ENCODE results near the gene ASXL3. TPM values are rescaled to one million over a fixed set of nuclear protein-coding genes. Genes with fewer than 3 reads are reported as not detected.

ASXL3 gene
- total RNA-seq, 1 donor = 0.54 TPM

GRCh38 chr18:33571998-33572787 is 5.8 kb upstream of the ASXL3 start:
- DNase-seq (ENCODE audit: low read depth) = no peak
- no peak overlapping the region for H3K4me3 ChIP-seq (ENCODE audit: low read depth, low read length)
- no peak for TF ChIP-seq CTCF (IDR thresholded peaks at IDR 0.05; ENCODE audit: insufficient read depth, low read length)

DNA sequence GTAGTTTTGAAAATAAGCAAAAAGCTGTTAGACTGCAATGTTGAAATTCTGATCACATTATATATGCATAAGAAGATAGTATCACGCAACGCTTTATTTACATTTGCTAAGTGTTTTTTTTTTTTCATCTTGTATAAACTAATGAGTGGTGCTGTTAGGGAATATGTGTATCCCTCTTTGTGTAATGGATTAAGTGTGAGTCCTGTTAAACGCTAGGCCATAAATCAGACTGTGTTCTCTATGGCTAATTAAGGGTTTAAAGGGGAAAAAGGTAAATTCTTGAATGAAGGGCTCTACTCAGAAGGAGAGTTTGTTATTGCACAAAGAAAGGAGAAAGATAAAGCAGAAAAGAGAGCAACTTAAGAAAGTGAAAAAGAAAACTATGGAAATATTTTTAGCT is 4.8 kb upstream of the ASXL3 start:
- no peak for TF ChIP-seq CTCF (IDR thresholded peaks at IDR 0.05; ENCODE audit: insufficient read depth, low read length)
- no peak for DNase-seq (ENCODE audit: low read depth)
- no peak overlapping the region for H3K4me3 ChIP-seq (ENCODE audit: low read depth, low read length)

GRCh38 chr18:33575451-33575850 is 2.6 kb upstream of the ASXL3 start:
- no peak overlapping the region for H3K4me3 ChIP-seq (ENCODE audit: low read depth, low read length)
- no peak for TF ChIP-seq CTCF (IDR thresholded peaks at IDR 0.05; ENCODE audit: insufficient read depth, low read length)
- DNase-seq (ENCODE audit: low read depth) = no peak

- DNase-seq (ENCODE audit: low read depth) = no peak
- no peak for TF ChIP-seq CTCF (IDR thresholded peaks at IDR 0.05; ENCODE audit: insufficient read depth, low read length)
- H3K4me3 ChIP-seq (ENCODE audit: low read depth, low read length) = peak overlapping the region; percentile 70
Measured at GRCh38 chr18:33576999-33577646, 896 bp upstream of the ASXL3 start.

GRCh38 chr18:33578518-33579348 is 714 bp downstream of the ASXL3 start:
- no peak for TF ChIP-seq CTCF (IDR thresholded peaks at IDR 0.05; ENCODE audit: insufficient read depth, low read length)
- no peak for DNase-seq (ENCODE audit: low read depth)
- H3K4me3 ChIP-seq (ENCODE audit: low read depth, low read length) = peak overlapping the region; percentile 60

GRCh38 chr18:33579349-33580215 is 1.6 kb downstream of the ASXL3 start:
- H3K4me3 ChIP-seq (ENCODE audit: low read depth, low read length) = peak overlapping the region; percentile 60

More at GRCh38 chr18:33579349-33580215, 1.6 kb downstream of the ASXL3 start:
- no peak for TF ChIP-seq CTCF (IDR thresholded peaks at IDR 0.05; ENCODE audit: insufficient read depth, low read length)
- no peak for DNase-seq (ENCODE audit: low read depth)

Measured in fibroblast of the aortic adventitia (primary cell).